ENCODE results near the gene ITFG1.
"Not testable (repeated sequence)": the region's sequence is repeated elsewhere in the genome, so short reads cannot be mapped to it uniquely, and the experiment has no call there.

Gene ITFG1

GRCh38 chr16:47141773-47142485 is 318.9 kb downstream of the ITFG1 start:
- peaks cover 11% of the 10 kb centered on the region for H3K27me3 ChIP-seq (ENCODE audit: control insufficient read depth, low read length)
- H3K79me2 ChIP-seq (ENCODE audit: control insufficient read depth, low read length): peaks cover 62% of the 10 kb centered on the region
- no peak overlapping the region; the same call in 1 of the 2 replicates for H3K27ac ChIP-seq (ENCODE audit: low read depth, low read length)
- peaks cover 6% of the 10 kb centered on the region; the same call in 1 of the 2 replicates for H3F3A ChIP-seq (ENCODE audit: control insufficient read depth, insufficient read depth)
- 0 out of 2 replicates have a peak, but pooled peaks cover 2% of the 10 kb centered on the region for H4K20me1 ChIP-seq (ENCODE audit: control insufficient read depth, insufficient read depth, low read depth, low read length)
- no peaks in the 10 kb centered on the region for H3K9me2 ChIP-seq (replicated peaks; ENCODE audit: control insufficient read depth, low read length)
- H3K4me1 ChIP-seq (ENCODE audit: control insufficient read depth, low read length): peaks cover 19% of the 10 kb centered on the region
- no peaks in the 10 kb centered on the region for H3K36me3 ChIP-seq (ENCODE audit: control insufficient read depth, low read length)
- peak overlapping the region; percentile 72 for H3K4me3 ChIP-seq (ENCODE audit: low read length)
- H3K4me2 ChIP-seq (ENCODE audit: low read length): peak overlapping the region; percentile 78
- H3K9me3 ChIP-seq (ENCODE audit: control insufficient read depth, insufficient read depth, low read length): no peaks in the 10 kb centered on the region
- TF ChIP-seq EZH2phosphoT487 (IDR thresholded peaks at IDR 0.05; ENCODE audit: borderline replicate concordance, low read length) (no peak), CTCF (IDR thresholded peaks at IDR 0.05; ENCODE audit: low read depth, low read length, poor library complexity, severe bottlenecking) (peak; percentile 97)

GRCh38 chr16:47140686-47141085 is 320.2 kb downstream of the ITFG1 start:
- Histone ChIP-seq H3F3A (ENCODE audit: control insufficient read depth, insufficient read depth) (peaks cover 6% of the 10 kb centered on the region; the same call in 1 of the 2 replicates), H3K9me3 (ENCODE audit: control insufficient read depth, insufficient read depth, low read length) (no peaks in the 10 kb centered on the region), H3K4me1 (ENCODE audit: control insufficient read depth, low read length) (peaks cover 19% of the 10 kb centered on the region), H3K4me3 (ENCODE audit: low read length) (no peak overlapping the region), H3K4me2 (ENCODE audit: low read length) (no peak overlapping the region), H3K27me3 (ENCODE audit: control insufficient read depth, low read length) (peaks cover 11% of the 10 kb centered on the region), H3K36me3 (ENCODE audit: control insufficient read depth, low read length) (no peaks in the 10 kb centered on the region), H3K9me2 (replicated peaks; ENCODE audit: control insufficient read depth, low read length) (no peaks in the 10 kb centered on the region), H3K79me2 (ENCODE audit: control insufficient read depth, low read length) (peaks cover 74% of the 10 kb centered on the region), H3K27ac (ENCODE audit: low read depth, low read length) (no peak overlapping the region), H4K20me1 (ENCODE audit: control insufficient read depth, insufficient read depth, low read depth, low read length) (0 out of 2 replicates have a peak, but pooled peaks cover 2% of the 10 kb centered on the region)
- TF ChIP-seq EZH2phosphoT487 (IDR thresholded peaks at IDR 0.05; ENCODE audit: borderline replicate concordance, low read length) (no peak), CTCF (IDR thresholded peaks at IDR 0.05; ENCODE audit: low read depth, low read length, poor library complexity, severe bottlenecking) (no peak)

GRCh38 chr16:47139561-47140185 is 321.2 kb downstream of the ITFG1 start:
- Histone ChIP-seq H3K27me3 (ENCODE audit: control insufficient read depth, low read length) (peaks cover 6% of the 10 kb centered on the region), H3F3A (ENCODE audit: control insufficient read depth, insufficient read depth) (peaks cover 6% of the 10 kb centered on the region; the same call in 1 of the 2 replicates), H3K9me2 (replicated peaks; ENCODE audit: control insufficient read depth, low read length) (no peaks in the 10 kb centered on the region), H3K4me1 (ENCODE audit: control insufficient read depth, low read length) (peaks cover 19% of the 10 kb centered on the region), H3K79me2 (ENCODE audit: control insufficient read depth, low read length) (peaks cover 84% of the 10 kb centered on the region), H3K9me3 (ENCODE audit: control insufficient read depth, insufficient read depth, low read length) (no peaks in the 10 kb centered on the region), H4K20me1 (ENCODE audit: control insufficient read depth, insufficient read depth, low read depth, low read length) (peaks cover 2% of the 10 kb centered on the region; the same call in 1 of the 2 replicates), H3K4me3 (ENCODE audit: low read length) (no peak overlapping the region), H3K4me2 (ENCODE audit: low read length) (no peak overlapping the region), H3K27ac (ENCODE audit: low read depth, low read length) (no peak overlapping the region), H3K36me3 (ENCODE audit: control insufficient read depth, low read length) (no peaks in the 10 kb centered on the region)
- TF ChIP-seq EZH2phosphoT487 (IDR thresholded peaks at IDR 0.05; ENCODE audit: borderline replicate concordance, low read length): no peak
- TF ChIP-seq CTCF (IDR thresholded peaks at IDR 0.05; ENCODE audit: low read depth, low read length, poor library complexity, severe bottlenecking): no peak

GRCh38 chr16:47137925-47138324 is 322.9 kb downstream of the ITFG1 start:
- H3K27me3 ChIP-seq (ENCODE audit: control insufficient read depth, low read length); H4K20me1 ChIP-seq (ENCODE audit: control insufficient read depth, insufficient read depth, low read depth, low read length); H3F3A ChIP-seq (ENCODE audit: control insufficient read depth, insufficient read depth); H3K9me2 ChIP-seq (replicated peaks; ENCODE audit: control insufficient read depth, low read length); H3K4me3 ChIP-seq (ENCODE audit: low read length); H3K36me3 ChIP-seq (ENCODE audit: control insufficient read depth, low read length); H3K9me3 ChIP-seq (ENCODE audit: control insufficient read depth, insufficient read depth, low read length); H3K27ac ChIP-seq (ENCODE audit: low read depth, low read length); H3K4me2 ChIP-seq (ENCODE audit: low read length): not testable (repeated sequence)
- H3K4me1 ChIP-seq (ENCODE audit: control insufficient read depth, low read length): peaks cover 14% of the 10 kb centered on the region
- H3K79me2 ChIP-seq (ENCODE audit: control insufficient read depth, low read length): peaks cover 97% of the 10 kb centered on the region
